ENCODE measurements around the gene C10orf143. TPM values are rescaled to one million over a fixed set of nuclear protein-coding genes. Genes with fewer than 3 reads are reported as not detected.

The C10orf143 gene
- total and polyA plus RNA-seq, 2 of the 8 experiments (the other 6 are each of a cell fraction or from before 2014, with no cell fraction given), result 1.6 to 2.0 TPM

GRCh38 chr10:130049244-130049643 is 61.4 kb downstream of the C10orf143 start:
- peak in 1 of 2 experiments; percentile 35 for DNase-seq (ENCODE audit: low read depth in 1 of 2, low spot score in 2 of 2)
- CTCF ChIA-PET (ENCODE audit: partially characterized antibody), result interaction anchor here (2.4 kb wide), 1 partner anchor 78 kb away, joined by 11 read pairs; no protein-coding TSS in a partner anchor
- no peaks in the 10 kb centered on the region; a peak in 1 of 7 replicates for H3K4me1 ChIP-seq (replicated peaks in 1 of 4; ENCODE audit: control insufficient read depth in 3 of 4, insufficient read depth in 4 of 4, low read length in 3 of 4)

More at GRCh38 chr10:130049244-130049643, 61.4 kb downstream of the C10orf143 start:
- TF ChIP-seq KDM1A (IDR thresholded peaks at IDR 0.05; ENCODE audit: borderline replicate concordance, low read length) (no peak), CBX5 (IDR thresholded peaks at IDR 0.05; ENCODE audit: low read depth, low read length) (no peak), CBX8 (IDR thresholded peaks at IDR 0.05; ENCODE audit: borderline replicate concordance, low read depth, low read length) (no peak), CTBP2 (IDR thresholded peaks at IDR 0.05; ENCODE audit: borderline replicate concordance, insufficient read depth, insufficient read length, low read length) (no peak), SIN3A (conservative IDR thresholded peaks at IDR 0.05 in 1 of 2, IDR thresholded peaks at IDR 0.05 in 1 of 2; ENCODE audit: low read depth in 1 of 2, low read length in 2 of 2) (no peak), USF2 (IDR thresholded peaks at IDR 0.05; ENCODE audit: low read length) (no peak), HDAC6 (IDR thresholded peaks at IDR 0.05; ENCODE audit: low read depth, low read length) (no peak), RAD21 (IDR thresholded peaks at IDR 0.05 in 1 of 2, conservative IDR thresholded peaks at IDR 0.05 in 1 of 2; ENCODE audit: low read depth in 2 of 2, low read length in 2 of 2) (no peak)
- Histone ChIP-seq H3K79me2 (ENCODE audit: control insufficient read depth in 1 of 2, insufficient read depth in 2 of 2, low read length in 2 of 2) (no peaks in the 10 kb centered on the region), H3K9ac (replicated peaks in 1 of 4; ENCODE audit: extremely low read depth in 1 of 4, low read depth in 3 of 4, low read length in 3 of 4) (no peak overlapping the region), H3K14ac (ENCODE audit: insufficient read length) (no peak overlapping the region), H3K18ac (ENCODE audit: extremely low read depth, low read length) (no peak overlapping the region), H2AFZ (ENCODE audit: low read length) (no peak overlapping the region), H3K9me3 (ENCODE audit: insufficient read depth in 2 of 2, low read depth in 1 of 2, low read length in 1 of 2) (peaks cover 0 to under 1% of the 10 kb centered on the region in 2 experiments; a peak in 1 of 4 replicates), H3K23me2 (ENCODE audit: low read depth, low read length) (no peaks in the 10 kb centered on the region), H2AK5ac (ENCODE audit: low read depth, low read length) (no peak overlapping the region), H2BK5ac (ENCODE audit: low read depth, low read length) (no peak overlapping the region), H4K20me1 (replicated peaks in 1 of 2; ENCODE audit: control insufficient read depth in 1 of 2, insufficient read depth in 2 of 2, low read length in 2 of 2) (no peaks in the 10 kb centered on the region), H3K79me1 (ENCODE audit: low read depth, low read length) (no peaks in the 10 kb centered on the region), H3K4ac (replicated peaks; ENCODE audit: insufficient read length, low read depth, low read length) (no peak overlapping the region), H2BK15ac (ENCODE audit: low read length) (no peak overlapping the region), H3K23ac (ENCODE audit: insufficient read length) (no peak overlapping the region), H2BK120ac (replicated peaks; ENCODE audit: low read depth, low read length) (no peak overlapping the region), H4K8ac (ENCODE audit: extremely low read depth, insufficient read depth, low read length) (no peak overlapping the region), H4K91ac (replicated peaks; ENCODE audit: insufficient read length, low read length) (no peak overlapping the region), H2BK20ac (ENCODE audit: low read length) (no peak overlapping the region), H3K27me3 (replicated peaks in 1 of 4; ENCODE audit: control insufficient read depth in 3 of 4, extremely low read depth in 1 of 4, insufficient read depth in 3 of 4, low read length in 3 of 4) (0 out of 7 replicates have a peak, but pooled peaks cover 0 to 2% (median 0%) of the 10 kb centered on the region in 4 experiments), H3K56ac (replicated peaks; ENCODE audit: insufficient read length, low read depth, low read length) (no peak overlapping the region), H3K36me3 (ENCODE audit: control insufficient read depth in 2 of 4, insufficient read depth in 4 of 4, low read length in 3 of 4) (no peaks in the 10 kb centered on the region), H2BK12ac (ENCODE audit: low read depth, low read length) (0 out of 2 replicates have a peak overlapping the region, but pooled peaks have one; percentile 9), H3K27ac (ENCODE audit: low read depth, low read length) (no peak overlapping the region), H3K4me3 (ENCODE audit: extremely low read depth in 1 of 4, insufficient read depth in 2 of 4, low read depth in 3 of 4, low read length in 4 of 4) (no peak overlapping the region), H4K5ac (ENCODE audit: insufficient read length, low read depth, low read length) (no peak overlapping the region), H3K4me2 (ENCODE audit: insufficient read depth in 1 of 2, low read depth in 2 of 2, low read length in 2 of 2) (no peak overlapping the region)
- WGBS, 2 experiments (ENCODE audit: extremely low coverage in 1 of 2, insufficient coverage in 1 of 2, insufficient read length in 1 of 2, insufficient replicate concordance in 2 of 2, low coverage in 1 of 2, low lambda C conversion rate in 2 of 2, missing lambda C conversion rate in 1 of 2), result 94% methylated on average over 12 of the region's 12 CpGs; no CpG with 5 or more reads in 1 of the 2 experiments
- POLR2A ChIA-PET (ENCODE audit: partially characterized antibody), result no interaction called here
- FAIRE-seq, result no peak

Data from H1 (cell line).